GM12874 (cell line): ENCODE results near the gene MTA1.

Experiments
- CTCF ChIP-seq: IDR thresholded peaks from 2 replicates; pipeline ENCODE4 v1.5.1; 2011; ENCODE audit warnings: low read depth, mild to moderate bottlenecking, control low read depth, low read length, moderate library complexity; ENCODE audit not compliant: insufficient read depth

The MTA1 gene

GRCh38 chr14:105419195-105420091 is at the start of gene MTA1:
MTA1 (plus strand) TSS chr14:105419827; CDS start chr14:105420036, 209 bp downstream.
- no peak for TF ChIP-seq CTCF

GRCh38 chr14:105374389-105374788 is 45.2 kb upstream of the MTA1 start:
- TF ChIP-seq CTCF = no peak

- no peak for TF ChIP-seq CTCF
These were observed 44.0 kb upstream of the MTA1 start for GRCh38 chr14:105375635-105376057.

- 0 out of 2 replicates have a peak, but pooled peaks have one; percentile 7 for TF ChIP-seq CTCF
These were observed 42.8 kb upstream of the MTA1 start for GRCh38 chr14:105376521-105377440.

GRCh38 chr14:105377555-105378182 is 42.0 kb upstream of the MTA1 start:
- no peak for TF ChIP-seq CTCF

GRCh38 chr14:105378199-105378598 is 41.4 kb upstream of the MTA1 start:
- TF ChIP-seq CTCF = no peak
